GM12878 (cell line): ENCODE data around the gene CA5A. TPM values are rescaled to one million over a fixed set of nuclear protein-coding genes. Genes with fewer than 3 reads are reported as not detected.

Source experiments
- ATAC-seq: fragments of 200-7000 bp; cut with Tn5 transposase; 3 replicates; pipeline ENCODE4 v1.9.1; 2020; ENCODE audit warnings: mild to moderate bottlenecking, moderate library complexity
- BruUV-seq: library from RNA; stranded (reverse); fragments of 400-500 nt; replicated peaks from 2 replicates; lab custom pipeline; 2021; lab: Mats Ljungman, UMichigan
- CTCF ChIA-PET: fragments of 300-600 bp; sonication (Branson Sonifier 250); formaldehyde crosslinking; extraction: SDS; loops from one replicate; lab custom pipeline; 2021; ENCODE audit warnings: inconsistent platforms; lab: Yijun Ruan, JAX
- POLR2A ChIA-PET: fragments of 350-600 bp; formaldehyde crosslinking; extraction: SDS; loops from one replicate; lab custom pipeline; 2021; ENCODE audit warnings: inconsistent platforms; lab: Charles Lee
- RAD21 ChIA-PET: fragments of 300-600 bp; sonication (Branson Sonifier 250); formaldehyde crosslinking; loops from one replicate; lab custom pipeline; 2023; ENCODE audit warnings: antibody characterized with exemption; ENCODE audit not compliant: unreplicated experiment; lab: Charles Lee
- SMC1A ChIA-PET: fragments of 300-600 bp; sonication (Branson Sonifier 250); formaldehyde crosslinking; loops from one replicate; lab custom pipeline; 2023; ENCODE audit not compliant: unreplicated experiment, uncharacterized antibody; lab: Charles Lee
- DNase-seq: peaks from one replicate; pipeline ENCODE4 v3.0.0-alpha.2; 2011; ENCODE audit warnings: low read depth, low spot score
- FAIRE-seq: peaks from 3 replicates; lab custom pipeline; 2011; peaks lifted over from hg19 to GRCh38; lab: Jason Lieb, UNC
- H2AFZ ChIP-seq: 2 replicates; pipeline ENCODE4 v1.6.0; 2011; ENCODE audit warnings: low read depth, low read length, control low read depth; ENCODE audit not compliant: control insufficient read depth
- H3K27ac ChIP-seq: 2 replicates; pipeline ENCODE4 v1.5.1; 2011; ENCODE audit warnings: control low read depth; ENCODE audit not compliant: control insufficient read depth, insufficient read depth
- H3K27me3 ChIP-seq, 2 experiments: replicated peaks in 1 of 2; 2 replicates each; pipeline versions ENCODE4 v1.6.0 to v1.6.1; 2011; ENCODE audit warnings: low read length in 1 of 2; ENCODE audit not compliant: control insufficient read depth in 2 of 2, insufficient read depth in 2 of 2
- H3K36me3 ChIP-seq, 2 experiments: 2 replicates each; pipeline ENCODE4 v1.5.1; 2011; ENCODE audit warnings: low read length in 1 of 2; ENCODE audit not compliant: control insufficient read depth in 2 of 2, insufficient read depth in 2 of 2
- H3K4me1 ChIP-seq: 2 replicates; pipeline ENCODE4 v1.6.1; 2011; ENCODE audit warnings: mild to moderate bottlenecking, low read length, moderate library complexity, mixed read lengths; ENCODE audit not compliant: control insufficient read depth, insufficient read depth
- H3K4me2 ChIP-seq: 2 replicates; pipeline ENCODE4 v1.6.0; 2011; ENCODE audit warnings: control low read depth; ENCODE audit not compliant: control insufficient read depth, insufficient read depth
- H3K4me3 ChIP-seq: fragments of 200-600 bp; sonication (generic); 2 replicates; pipeline ENCODE4 v1.5.1; 2016
- H3K79me2 ChIP-seq: 2 replicates; pipeline ENCODE4 v1.6.0; 2011; ENCODE audit warnings: low read length; ENCODE audit not compliant: control insufficient read depth, insufficient read depth
- H3K9ac ChIP-seq: 2 replicates; pipeline ENCODE4 v1.8.0; 2011; ENCODE audit warnings: low read length, control low read depth, mixed read lengths; ENCODE audit not compliant: control insufficient read depth, insufficient read depth
- H3K9me3 ChIP-seq: replicated peaks from 3 replicates; pipeline ENCODE4 v1.5.1; 2011; ENCODE audit warnings: mild to moderate bottlenecking, low read length; ENCODE audit not compliant: control insufficient read depth, insufficient read depth
- H4K20me1 ChIP-seq: 2 replicates; pipeline ENCODE4 v1.6.0; 2011; ENCODE audit not compliant: control insufficient read depth, insufficient read depth
- ASH2L ChIP-seq: fragments of 300-600, 200-600 bp; sonication (generic); IDR thresholded peaks from 2 replicates; pipeline ENCODE4 v1.6.1; 2017; ENCODE audit warnings: low read depth, mild to moderate bottlenecking, borderline replicate concordance
- NR2C2 ChIP-seq: IDR thresholded peaks from 2 replicates; pipeline ENCODE4 v1.6.1; 2011; ENCODE audit warnings: borderline replicate concordance, low read depth; ENCODE audit not compliant: control insufficient read depth, insufficient read length
- POLR2A ChIP-seq: IDR thresholded peaks from 2 replicates; pipeline ENCODE4 v1.6.1; 2011; ENCODE audit warnings: low read depth, mild to moderate bottlenecking, low read length
- POLR2AphosphoS5 ChIP-seq: IDR thresholded peaks from 2 replicates; pipeline ENCODE4 v1.6.1; 2011; ENCODE audit warnings: mild to moderate bottlenecking, low read length, inconsistent platforms
- WGBS: methylation state at CpG from one replicate; pipeline ENCODE4 v1.1.6; 2016; ENCODE audit warnings: low lambda C conversion rate; ENCODE audit not compliant: insufficient replicate concordance, insufficient coverage; ENCODE audit errors: missing lambda C conversion rate; 5-methylcytosine and 5-hydroxymethylcytosine counted together
- in situ Hi-C: fragments of 300-500 bp; cut with MboI; formaldehyde crosslinking; loops from 9 replicates; pipeline ENCODE4 v1.14.3; 2018; ENCODE audit warnings: mixed read lengths
- intact Hi-C: fragments of 100-400 bp; cut with micrococcal nuclease; formaldehyde crosslinking; loops from one replicate; pipeline ENCODE4 v1.14.2; 2022; ENCODE audit not compliant: unreplicated experiment
- polyA plus RNA-seq, 11 experiments: library from polyadenylated mRNA; depleted of rRNA in 4 of 11; unstranded in 6 of 11; stranded (reverse) in 5 of 11; fragments of >200 nt; fragmentation: Nextera tagmentation in 4 of 11; fragmentation: Illumina TruSeq in 1 of 11; extraction: Ambion mirVana in 4 of 11; extraction: Trizol in 1 of 11; gene quantifications; 1 replicate in 1 of 11; 2 replicates in 10 of 11; pipeline versions ENCODE4 v1.2.1 to v1.2.3, GENCODE V29; 2011 to 2016; ENCODE audit warnings: inconsistent platforms in 2 of 11, missing spikeins in 2 of 11, low read depth in 1 of 11
- total RNA-seq, 4 experiments: library from RNA; depleted of rRNA in 3 of 4; stranded (reverse); fragments of >200 nt in 3 of 4; fragmentation: Illumina TruSeq in 1 of 4; extraction: Trizol in 1 of 4; gene quantifications; 2 replicates each; pipeline versions ENCODE4 v1.2.1 to v1.2.3, GENCODE V29; 2013 to 2021

CA5A gene
- total and polyA plus RNA-seq, 10 of the 15 experiments (the other 5 are each of a cell fraction or from before 2014, with no cell fraction given): not detected

DNA sequence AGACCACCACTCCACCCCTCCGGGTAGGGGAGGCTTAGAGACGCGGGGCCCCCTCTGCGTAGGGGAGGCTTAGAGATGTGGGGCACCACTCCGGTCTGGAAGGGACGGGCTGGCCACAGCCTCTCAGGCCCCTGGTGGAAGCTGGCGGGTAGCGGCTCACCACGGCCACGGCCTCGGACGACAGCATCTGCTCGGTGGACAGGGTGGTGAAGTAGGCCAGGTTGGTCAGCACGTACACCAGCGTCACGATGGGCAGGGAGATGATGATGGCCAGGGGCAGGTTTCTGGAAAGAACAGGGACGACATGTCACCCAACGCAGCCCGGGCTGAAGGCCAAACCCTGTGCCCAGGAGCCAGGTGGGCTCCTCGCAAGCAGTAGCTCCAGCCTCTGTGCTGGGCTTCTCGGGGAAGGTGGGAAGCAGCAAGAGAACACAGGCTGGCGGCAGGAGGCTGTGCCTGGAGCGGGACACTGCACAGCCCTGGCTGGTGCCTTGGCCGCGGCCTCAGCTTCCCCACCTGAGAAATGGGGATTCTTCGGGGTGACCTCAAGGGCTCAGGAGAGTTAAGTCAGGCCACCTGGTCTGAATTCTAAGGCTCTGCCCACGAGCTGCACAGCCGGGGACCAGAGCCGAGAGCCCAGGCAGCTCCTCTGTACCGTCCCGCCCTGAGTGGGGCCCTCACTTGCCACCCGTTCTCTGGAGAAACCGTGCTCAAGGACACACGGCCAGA is 96.6 kb downstream of the CA5A start:
- H4K20me1 ChIP-seq: no peaks in the 10 kb centered on the region
- H3K9me3 ChIP-seq: no peaks in the 10 kb centered on the region
- CTCF ChIA-PET: interaction anchor here (0.9 to 2.5 kb wide), 3 partner anchors 10 to 61 kb away, joined by 3 to 9 read pairs (median 6); no protein-coding TSS in a partner anchor
- peaks cover 30 to 77% of the 10 kb centered on the region in 2 experiments for H3K36me3 ChIP-seq
- ATAC-seq (no peak), FAIRE-seq (no peak), DNase-seq (no peak)
- no peak overlapping the region for H3K4me3 ChIP-seq
- 96% methylated on average over 33 of the region's 34 CpGs for WGBS
- SMC1A ChIA-PET: interaction anchor here (1.4 kb wide), 1 partner anchor 10 kb away, joined by 3 read pairs; no protein-coding TSS in a partner anchor
- H3K9ac ChIP-seq: no peak overlapping the region
- no TSS peak for BruUV-seq
- POLR2A ChIA-PET: no interaction called here
- no peak overlapping the region for H3K27ac ChIP-seq
- no peak overlapping the region for H3K4me2 ChIP-seq
- in situ Hi-C loops: no loop called here
- RAD21 ChIA-PET: interaction anchor here (1.6 kb wide), 1 partner anchor 10 kb away, joined by 5 read pairs; no protein-coding TSS in a partner anchor
- H3K79me2 ChIP-seq: peaks cover 2% of the 10 kb centered on the region
- no peaks in the 10 kb centered on the region for H3K4me1 ChIP-seq
- no peaks in the 10 kb centered on the region for H3K27me3 ChIP-seq
- TF ChIP-seq NR2C2: no peak
- TF ChIP-seq ASH2L: no peak
- TF ChIP-seq POLR2A: peak; percentile 42
- TF ChIP-seq POLR2AphosphoS5: 0 out of 2 replicates have a peak, but pooled peaks have one; percentile 10
- no peak overlapping the region for H2AFZ ChIP-seq
- intact Hi-C loops: no loop called here
